Muscle of arm (tissue), 12 donors: ENCODE measurements around the gene UNC5C. TPM values are rescaled to one million over a fixed set of nuclear protein-coding genes. Genes with fewer than 3 reads are reported as not detected.

ENCODE experiments used
- DNase-seq: peaks from one replicate; pipeline ENCODE4 v3.0.0-alpha.2; 2013
- polyA plus RNA-seq, 12 donors: library from polyadenylated mRNA; unstranded; fragments of 120-200 nt; gene quantifications; one replicate each; pipeline ENCODE4 v1.2.1, GENCODE V29; 2013; ENCODE audit not compliant: insufficient read length in 12 of 12

Gene UNC5C
- polyA plus RNA-seq, 12 donors, result 0.53 to 1.4 (median 0.84) TPM; not detected in 1

- DNase-seq, result no peak
Observed at GRCh38 chr4:95267081-95267480, 281.7 kb downstream of the UNC5C start.

GRCh38 chr4:95265814-95266740 lies 282.7 kb downstream of the UNC5C start:
- DNase-seq, result no peak

GRCh38 chr4:95264843-95265242 lies 283.9 kb downstream of the UNC5C start:
- DNase-seq, result no peak

GRCh38 chr4:95263960-95264359 lies 284.8 kb downstream of the UNC5C start:
- no peak for DNase-seq

- no peak for DNase-seq
Observed at GRCh38 chr4:95263391-95263790, 285.4 kb downstream of the UNC5C start.

GRCh38 chr4:95256108-95256835 lies 292.5 kb downstream of the UNC5C start:
- DNase-seq, result no peak

GRCh38 chr4:95255396-95256107 lies 293.2 kb downstream of the UNC5C start:
- no peak for DNase-seq

GRCh38 chr4:95251568-95251967 lies 297.2 kb downstream of the UNC5C start:
- no peak for DNase-seq

GRCh38 chr4:95250544-95251137 lies 298.1 kb downstream of the UNC5C start:
- no peak for DNase-seq

- no peak for DNase-seq
Observed at GRCh38 chr4:95249426-95250021, 299.2 kb downstream of the UNC5C start.

GRCh38 chr4:95248720-95249425 lies 299.9 kb downstream of the UNC5C start:
- no peak for DNase-seq

GRCh38 chr4:95243892-95244291 lies 304.9 kb downstream of the UNC5C start:
- no peak for DNase-seq

GRCh38 chr4:95238554-95238953 lies 310.2 kb downstream of the UNC5C start:
- no peak for DNase-seq

GRCh38 chr4:95232358-95233156 lies 316.2 kb downstream of the UNC5C start:
- no peak for DNase-seq

- DNase-seq, result no peak
Observed at GRCh38 chr4:95231681-95232080, 317.1 kb downstream of the UNC5C start.

- DNase-seq, result no peak
Observed at GRCh38 chr4:95225849-95226248, 322.9 kb downstream of the UNC5C start.

GRCh38 chr4:95224402-95224801 lies 324.4 kb downstream of the UNC5C start:
- DNase-seq, result no peak

- no peak for DNase-seq
Observed at GRCh38 chr4:95220205-95221175, 328.3 kb downstream of the UNC5C start.

GRCh38 chr4:95219109-95219508 lies 329.7 kb downstream of the UNC5C start:
- no peak for DNase-seq
